ENCODE measurements around the gene CD74.

CD74 gene

GRCh38 chr5:150368526-150368925 is 44.2 kb downstream of the CD74 start:
- DNase-seq: no peak

- DNase-seq: no peak
These were observed 48.7 kb downstream of the CD74 start for GRCh38 chr5:150364004-150364403.

GRCh38 chr5:150363185-150363584 is 49.5 kb downstream of the CD74 start:
- DNase-seq: no peak

- DNase-seq: no peak
These were observed 51.4 kb downstream of the CD74 start for GRCh38 chr5:150361301-150361700.

- no peak for DNase-seq
These were observed 54.2 kb downstream of the CD74 start for GRCh38 chr5:150358261-150359095.

GRCh38 chr5:150357326-150358260 is 55.1 kb downstream of the CD74 start, which contains the start of gene TCOF1:
TCOF1 (plus strand) TSS chr5:150357697; CDS start chr5:150357747, 50 bp downstream.
- peak; percentile 49 to 98 (median 93) for DNase-seq

GRCh38 chr5:150356575-150357294 is 56.0 kb downstream of the CD74 start:
- no peak for DNase-seq

GRCh38 chr5:150355791-150356190 is 56.9 kb downstream of the CD74 start:
- DNase-seq: no peak

- DNase-seq: no peak
These were observed 59.6 kb downstream of the CD74 start for GRCh38 chr5:150353032-150353675.

GRCh38 chr5:150352244-150353031 is 60.3 kb downstream of the CD74 start:
- DNase-seq: no peak

Data from anterior cingulate cortex (tissue), 58 donors.